HFFc6 (cell line): Measurements from ENCODE around the gene WIPF2. TPM values are rescaled to one million over a fixed set of nuclear protein-coding genes. Genes with fewer than 3 reads are reported as not detected.

Source experiments
- DNase-seq: peaks from one replicate; pipeline ENCODE4 v3.0.0-alpha.2; 2018
- H3K27ac Mint-ChIP-seq: 2 replicates; pipeline ENCODE4 v1.8.0; 2020; ENCODE audit warnings: mild to moderate bottlenecking, mixed read lengths
- H3K27me3 Mint-ChIP-seq: 2 replicates; pipeline ENCODE4 v1.8.0; 2021; ENCODE audit warnings: mild to moderate bottlenecking, moderate library complexity, mixed read lengths; ENCODE audit not compliant: insufficient read depth
- H3K36me3 Mint-ChIP-seq: 2 replicates; pipeline ENCODE4 v1.8.0; 2021; ENCODE audit warnings: low read depth, mixed read lengths
- H3K4me1 Mint-ChIP-seq: 2 replicates; pipeline ENCODE4 v1.8.0; 2020; ENCODE audit warnings: low read depth, mixed read lengths
- H3K4me3 Mint-ChIP-seq: 2 replicates; pipeline ENCODE4 v1.8.0; 2020; ENCODE audit warnings: mild to moderate bottlenecking, moderate library complexity, mixed read lengths
- H3K9me3 Mint-ChIP-seq: 2 replicates; pipeline ENCODE4 v1.8.0; 2020; ENCODE audit warnings: mild to moderate bottlenecking, mixed read lengths
- total RNA-seq, 6 experiments: library from RNA; stranded (reverse); fragmentation: NEBNext Ultra II Directional; extraction: Animal tissue kit (Norgen Biotek cat#: 25700); gene quantifications; 2 replicates in 1 of 6; 3 replicates in 5 of 6; pipeline ENCODE4 v1.2.3, GENCODE V29; 2021
- TF ChIP-seq, protein P1 (sequence below): fragments of 200-600 bp; sonication (generic); IDR thresholded peaks from 2 replicates; pipeline ENCODE4 v1.5.0; 2021; ENCODE audit warnings: antibody characterized with exemption, mild to moderate bottlenecking

WIPF2 gene
- total RNA-seq, 6 experiments from 2014 or later = 24.8 to 33.5 (median 29.8) TPM

DNA sequence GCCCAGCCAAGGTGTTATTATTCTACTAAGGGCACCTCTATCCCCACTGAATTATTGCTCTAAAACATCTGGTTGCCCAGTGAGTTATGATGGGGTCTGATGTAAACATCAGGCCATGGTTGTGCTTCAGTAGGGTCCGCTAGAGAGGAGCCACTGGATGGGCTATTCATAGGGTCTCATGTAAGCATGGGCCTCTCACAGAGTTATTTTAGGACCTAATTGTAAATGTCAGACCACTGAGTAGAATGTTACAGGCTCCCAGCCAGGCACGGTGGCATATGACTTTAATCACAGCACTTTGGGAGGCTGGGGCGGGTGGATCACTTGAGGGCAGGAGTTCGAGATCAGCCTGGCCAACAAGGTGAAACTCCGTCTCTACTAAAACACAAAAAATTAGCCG lies 36.5 kb upstream of the WIPF2 start:
- Mint-ChIP-seq H3K36me3 (no peaks in the 10 kb centered on the region), H3K9me3 (no peaks in the 10 kb centered on the region), H3K4me1 (peaks cover 13% of the 10 kb centered on the region), H3K4me3 (no peak overlapping the region), H3K27me3 (peaks cover 4% of the 10 kb centered on the region; the same call in 1 of the 2 replicates), H3K27ac (no peak overlapping the region)
- no peak for DNase-seq
- TF ChIP-seq, protein P1, sequence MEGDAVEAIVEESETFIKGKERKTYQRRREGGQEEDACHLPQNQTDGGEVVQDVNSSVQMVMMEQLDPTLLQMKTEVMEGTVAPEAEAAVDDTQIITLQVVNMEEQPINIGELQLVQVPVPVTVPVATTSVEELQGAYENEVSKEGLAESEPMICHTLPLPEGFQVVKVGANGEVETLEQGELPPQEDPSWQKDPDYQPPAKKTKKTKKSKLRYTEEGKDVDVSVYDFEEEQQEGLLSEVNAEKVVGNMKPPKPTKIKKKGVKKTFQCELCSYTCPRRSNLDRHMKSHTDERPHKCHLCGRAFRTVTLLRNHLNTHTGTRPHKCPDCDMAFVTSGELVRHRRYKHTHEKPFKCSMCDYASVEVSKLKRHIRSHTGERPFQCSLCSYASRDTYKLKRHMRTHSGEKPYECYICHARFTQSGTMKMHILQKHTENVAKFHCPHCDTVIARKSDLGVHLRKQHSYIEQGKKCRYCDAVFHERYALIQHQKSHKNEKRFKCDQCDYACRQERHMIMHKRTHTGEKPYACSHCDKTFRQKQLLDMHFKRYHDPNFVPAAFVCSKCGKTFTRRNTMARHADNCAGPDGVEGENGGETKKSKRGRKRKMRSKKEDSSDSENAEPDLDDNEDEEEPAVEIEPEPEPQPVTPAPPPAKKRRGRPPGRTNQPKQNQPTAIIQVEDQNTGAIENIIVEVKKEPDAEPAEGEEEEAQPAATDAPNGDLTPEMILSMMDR = no peak

DNA sequence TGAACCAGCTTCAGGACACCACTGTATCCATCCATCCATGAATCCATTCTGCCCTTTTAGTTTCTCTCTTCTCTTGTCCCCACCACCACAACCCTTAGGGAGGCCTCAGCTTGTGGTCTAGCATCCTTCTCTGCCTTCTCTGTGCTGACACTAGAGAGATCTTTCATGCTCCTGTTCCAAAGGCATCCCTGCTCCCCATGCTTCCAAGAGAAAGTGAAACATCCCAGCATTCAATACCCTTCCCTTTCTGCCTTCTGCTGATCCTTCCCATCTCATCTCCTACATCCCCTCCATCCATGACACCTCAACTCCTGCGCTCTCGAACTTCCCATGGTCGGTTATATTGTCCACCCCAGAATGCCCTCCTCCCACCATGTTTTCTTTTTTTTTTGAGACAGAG lies 31.9 kb upstream of the WIPF2 start:
- Mint-ChIP-seq H3K9me3 (no peaks in the 10 kb centered on the region), H3K27ac (no peak overlapping the region), H3K4me3 (no peak overlapping the region), H3K4me1 (peaks cover 12% of the 10 kb centered on the region; the same call in 1 of the 2 replicates), H3K27me3 (peaks cover 4% of the 10 kb centered on the region; the same call in 1 of the 2 replicates), H3K36me3 (no peaks in the 10 kb centered on the region)
- TF ChIP-seq, protein P1 = no peak
- no peak for DNase-seq

DNA sequence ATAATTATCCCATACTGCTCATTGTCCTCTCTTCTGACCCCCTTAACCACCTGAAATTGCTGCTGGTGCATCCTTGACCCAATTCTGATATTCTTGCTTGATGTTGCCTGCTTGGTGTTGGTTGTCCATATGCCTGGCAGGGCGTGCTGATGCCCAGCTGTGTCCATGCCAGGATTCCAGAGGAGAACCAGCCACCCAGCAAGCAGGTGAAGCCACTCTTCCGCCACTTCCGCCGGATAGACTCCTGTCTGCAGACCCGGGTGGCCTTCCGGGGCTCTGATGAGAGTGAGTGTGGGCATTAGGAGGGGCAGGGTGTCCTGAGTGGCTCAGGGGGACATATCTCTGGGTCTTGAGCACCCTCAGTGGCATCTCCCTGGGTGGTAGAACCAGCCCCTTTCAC lies 30.4 kb upstream of the WIPF2 start:
- Mint-ChIP-seq H3K27ac (no peak overlapping the region), H3K27me3 (0 out of 2 replicates have a peak, but pooled peaks cover 2% of the 10 kb centered on the region), H3K4me3 (no peak overlapping the region), H3K36me3 (no peaks in the 10 kb centered on the region), H3K4me1 (peaks cover 12% of the 10 kb centered on the region; the same call in 1 of the 2 replicates), H3K9me3 (no peaks in the 10 kb centered on the region)
- TF ChIP-seq, protein P1 = no peak
- DNase-seq = no peak

DNA sequence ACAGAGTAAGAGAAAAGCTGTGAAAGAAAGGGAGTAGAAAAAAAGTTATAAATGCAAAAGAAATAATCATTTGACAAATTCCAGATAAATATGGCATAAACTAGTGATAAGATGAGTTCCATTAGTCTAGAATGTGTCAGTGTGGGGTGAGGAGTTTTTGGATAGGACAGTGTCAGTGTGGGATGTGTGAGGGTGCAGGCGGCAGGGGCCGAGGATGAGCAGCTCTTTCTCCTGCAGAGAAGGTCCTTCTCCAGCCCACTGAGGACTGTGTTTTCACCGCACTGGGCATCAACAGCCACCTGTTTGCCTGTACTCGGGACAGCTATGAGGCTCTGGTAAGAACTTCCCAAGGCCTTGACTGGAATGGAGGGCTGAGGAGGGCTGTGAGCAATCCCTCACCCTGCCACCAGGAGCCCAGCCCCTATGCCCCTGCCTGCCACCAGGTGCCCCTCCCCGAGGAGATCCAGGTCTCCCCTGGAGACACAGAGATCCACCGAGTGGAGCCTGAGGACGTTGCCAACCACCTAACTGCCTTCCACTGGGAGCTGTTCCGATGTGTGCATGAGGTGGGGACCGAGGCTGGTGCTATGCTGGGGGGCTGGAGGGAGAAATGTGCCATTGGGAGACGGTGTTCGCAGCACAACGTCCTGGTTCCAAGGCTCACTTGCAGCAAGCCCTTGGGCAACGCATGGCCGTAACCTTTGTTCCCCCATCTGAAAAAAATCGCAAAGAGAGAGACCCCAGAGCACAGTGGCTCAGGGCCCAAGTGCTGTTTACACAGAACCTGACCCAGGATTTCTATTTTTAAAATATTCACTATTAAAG lies 28.7 kb upstream of the WIPF2 start:
- H3K27ac Mint-ChIP-seq = no peak overlapping the region
- H3K4me1 Mint-ChIP-seq = peaks cover 17% of the 10 kb centered on the region; the same call in 1 of the 2 replicates
- no peaks in the 10 kb centered on the region for H3K36me3 Mint-ChIP-seq

DNA sequence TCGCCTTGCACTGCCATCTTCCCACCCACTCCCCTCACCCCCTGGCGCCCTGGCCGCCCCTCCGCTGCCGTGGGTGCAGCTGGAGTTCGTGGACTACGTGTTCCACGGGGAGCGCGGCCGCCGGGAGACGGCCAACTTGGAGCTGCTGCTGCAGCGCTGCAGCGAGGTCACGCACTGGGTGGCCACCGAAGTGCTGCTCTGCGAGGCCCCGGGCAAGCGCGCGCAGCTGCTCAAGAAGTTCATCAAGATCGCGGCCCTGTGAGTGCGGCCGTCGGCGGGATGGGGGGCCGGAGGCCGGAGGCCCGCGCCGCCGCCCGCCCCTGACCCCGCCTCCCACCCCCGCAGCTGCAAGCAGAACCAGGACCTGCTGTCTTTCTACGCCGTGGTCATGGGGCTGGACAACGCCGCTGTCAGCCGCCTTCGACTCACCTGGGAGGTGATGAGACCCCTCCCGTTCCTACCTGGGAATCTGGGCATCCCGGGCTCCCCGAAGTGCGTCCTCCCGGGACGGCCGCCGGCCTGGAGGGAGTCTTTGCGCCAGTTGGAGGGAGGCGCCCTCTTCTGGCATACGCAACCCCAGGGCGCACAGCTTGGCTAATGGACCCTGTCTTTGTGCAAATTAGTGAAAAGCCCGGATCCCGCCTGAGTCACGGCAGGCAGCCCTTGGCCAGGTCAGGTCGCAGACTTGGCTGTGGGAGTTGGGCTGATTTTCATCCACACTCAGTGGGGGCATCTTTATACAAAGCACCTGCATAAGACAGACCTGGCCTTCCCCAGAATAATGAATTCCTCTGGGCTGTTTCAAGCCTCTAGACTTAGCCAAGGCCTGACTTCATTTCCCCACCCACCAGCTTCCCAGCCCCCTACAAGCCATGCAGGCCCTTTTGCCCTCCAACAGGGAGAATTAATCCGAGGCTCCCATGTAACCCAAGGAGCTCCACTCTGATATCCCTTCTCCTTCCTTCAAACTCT lies 27.6 kb upstream of the WIPF2 start:
- peaks cover 6% of the 10 kb centered on the region; the same call in 1 of the 2 replicates for H3K27me3 Mint-ChIP-seq
- DNase-seq = peak; percentile 71

More for the DNA sequence above, 28.7 kb upstream of the WIPF2 start:
- Mint-ChIP-seq H3K9me3 (no peaks in the 10 kb centered on the region), H3K4me3 (peak overlapping the region; percentile 89), H3K27me3 (peaks cover 6% of the 10 kb centered on the region; the same call in 1 of the 2 replicates)
- DNase-seq = no peak
- TF ChIP-seq, protein P1 = peak; percentile 64

More for the DNA sequence above, 27.6 kb upstream of the WIPF2 start:
- TF ChIP-seq, protein P1 = peak; percentile 83
- H3K4me3 Mint-ChIP-seq = peak overlapping the region; percentile 89
- H3K27ac Mint-ChIP-seq = peak overlapping the region; percentile 55; the same call in 1 of the 2 replicates
- no peaks in the 10 kb centered on the region for H3K9me3 Mint-ChIP-seq
- H3K36me3 Mint-ChIP-seq = no peaks in the 10 kb centered on the region
- H3K4me1 Mint-ChIP-seq = peaks cover 17% of the 10 kb centered on the region; the same call in 1 of the 2 replicates
